ENCODE results near the gene DDX31.

GRCh38 chr9:132669319-132669697 is 475 bp downstream of the DDX31 start:
- TF ChIP-seq POLR2AphosphoS5 (IDR thresholded peaks at IDR 0.05; ENCODE audit: low read depth) (no peak), CTCF (IDR thresholded peaks at IDR 0.05; ENCODE audit: insufficient read depth, low read length) (no peak), REST (IDR thresholded peaks at IDR 0.05; ENCODE audit: insufficient replicate concordance, low read depth) (no peak), SPI1 (IDR thresholded peaks at IDR 0.05; ENCODE audit: borderline replicate concordance, low read depth) (no peak), GABPA (IDR thresholded peaks at IDR 0.05; ENCODE audit: low read depth) (no peak)
